GM13976 (cell line): ENCODE data around the gene AAR2.

Source experiments
- DNase-seq: peaks from one replicate; pipeline ENCODE4 v3.0.0; 2012; ENCODE audit warnings: low spot score
- CTCF ChIP-seq: IDR thresholded peaks from 2 replicates; pipeline ENCODE4 v1.5.1; 2012; ENCODE audit warnings: borderline replicate concordance, mild to moderate bottlenecking; ENCODE audit not compliant: insufficient read depth; ENCODE audit errors: extremely low read depth, missing control alignments, control extremely low read depth
- in situ Hi-C: fragments of 300-500 bp; cut with MboI; formaldehyde crosslinking; loops from one replicate; pipeline ENCODE4 v1.12.0; 2022; ENCODE audit warnings: low sequenced_read_pairs, mixed read lengths, inconsistent platforms; ENCODE audit not compliant: unreplicated experiment

Gene AAR2

GRCh38 chr20:36201198-36201597 lies 35.1 kb upstream of the AAR2 start:
- in situ Hi-C loops = loop anchor here (10.0 to 25.0 kb wide), 2 partner anchors 234 to 686 kb away; partner anchors contain the start of gene TLDC2
- TF ChIP-seq CTCF = no peak

GRCh38 chr20:36202891-36203338 lies 33.4 kb upstream of the AAR2 start:
- in situ Hi-C loops = loop anchor here (10.0 to 25.0 kb wide), 2 partner anchors 232 to 684 kb away; partner anchors contain the start of gene TLDC2
- DNase-seq = peak; percentile 88
- TF ChIP-seq CTCF = peak; percentile 100

More at GRCh38 chr20:36201198-36201597, 35.1 kb upstream of the AAR2 start:
- no peak for DNase-seq

- in situ Hi-C loops = loop anchor here (10.0 to 25.0 kb wide), 2 partner anchors 231 to 683 kb away; partner anchors contain the start of gene TLDC2
- no peak for TF ChIP-seq CTCF
- no peak for DNase-seq
Measured at GRCh38 chr20:36203861-36204260, 32.4 kb upstream of the AAR2 start.

GRCh38 chr20:36205026-36205425 lies 31.3 kb upstream of the AAR2 start:
- TF ChIP-seq CTCF = no peak
- DNase-seq = no peak
- in situ Hi-C loops = loop anchor here (10.0 to 25.0 kb wide), 2 partner anchors 230 to 682 kb away; partner anchors contain the start of gene TLDC2

GRCh38 chr20:36206068-36206467 lies 30.2 kb upstream of the AAR2 start:
- in situ Hi-C loops = loop anchor here (10.0 to 25.0 kb wide), 2 partner anchors 229 to 681 kb away; partner anchors contain the start of gene TLDC2
- DNase-seq = no peak
- no peak for TF ChIP-seq CTCF

- no peak for TF ChIP-seq CTCF
- in situ Hi-C loops = loop anchor here (10.0 to 25.0 kb wide), 2 partner anchors 228 to 681 kb away; partner anchors contain the start of gene TLDC2
- DNase-seq = no peak
Measured at GRCh38 chr20:36206641-36207040, 29.6 kb upstream of the AAR2 start.
